Lung (tissue), 12 donors: ENCODE data around the gene DYNC1H1. TPM values are rescaled to one million over a fixed set of nuclear protein-coding genes. Genes with fewer than 3 reads are reported as not detected.

ENCODE experiments used
- ATAC-seq: fragments of 200-7000 bp; cut with Tn5 transposase; one replicate; pipeline ENCODE4 v1.9.1; 2020; ENCODE audit warnings: moderate number of reproducible peaks; ENCODE audit not compliant: insufficient read depth, low FRiP score
- DNase-seq, 3 donors: peaks; one replicate each; pipeline ENCODE4 v3.0.0-alpha.2; 2013 to 2017
- H3K27ac ChIP-seq, 2 donors: one replicate each; pipeline ENCODE4 v1.5.1; 2013; ENCODE audit warnings: mild to moderate bottlenecking in 2 of 2, moderate library complexity in 2 of 2, control low read depth in 1 of 2, inconsistent platforms in 1 of 2, low read depth in 1 of 2, low read length in 1 of 2
- H3K27me3 ChIP-seq, 3 donors: one replicate each; pipeline ENCODE4 v1.5.1; 2013; ENCODE audit warnings: low read length in 2 of 3; ENCODE audit not compliant: control insufficient read depth in 3 of 3, insufficient read depth in 3 of 3
- H3K36me3 ChIP-seq, 4 donors: one replicate each; pipeline ENCODE4 v1.5.1; 2013; ENCODE audit warnings: low read length in 4 of 4, mild to moderate bottlenecking in 1 of 4, moderate library complexity in 1 of 4; ENCODE audit not compliant: control insufficient read depth in 4 of 4, insufficient read depth in 4 of 4
- H3K4me1 ChIP-seq, 5 donors: one replicate each; pipeline ENCODE4 v1.5.1; 2013; ENCODE audit warnings: low read length in 5 of 5, mild to moderate bottlenecking in 2 of 5, moderate library complexity in 1 of 5; ENCODE audit not compliant: control insufficient read depth in 5 of 5, insufficient read depth in 5 of 5
- H3K4me3 ChIP-seq: one replicate; pipeline ENCODE4 v1.5.1; 2013; ENCODE audit warnings: mild to moderate bottlenecking, control low read depth, moderate library complexity
- H3K9ac ChIP-seq, 2 donors: one replicate each; pipeline ENCODE4 v1.5.1; 2013; ENCODE audit warnings: low read length in 2 of 2, control low read depth in 1 of 2; ENCODE audit not compliant: insufficient read depth in 1 of 2
- H3K9me3 ChIP-seq, 4 donors: one replicate each; pipeline ENCODE4 v1.5.1; 2013; ENCODE audit warnings: low read length in 3 of 4, mild to moderate bottlenecking in 1 of 4, moderate library complexity in 1 of 4; ENCODE audit not compliant: control insufficient read depth in 4 of 4, insufficient read depth in 3 of 4
- whole genome bisulfite sequencing, 2 donors: extraction: QIAGEN DNeasy Blood & Tissue Kit; methylation state at CpG; one replicate each; pipeline ENCODE4 v1.1.7; 2013; 5-methylcytosine and 5-hydroxymethylcytosine counted together
- polyA plus RNA-seq, 2 donors: library from polyadenylated mRNA; stranded (reverse); fragments of 200-250 nt; gene quantifications; one replicate each; pipeline ENCODE4 v1.2.1, GENCODE V29; 2013
- total RNA-seq, 2 donors: library from RNA; depleted of rRNA in 1 of 2; stranded (reverse); fragments of >200 nt in 1 of 2; gene quantifications; one replicate each; pipeline ENCODE4 v1.2.1, GENCODE V29; 2014 to 2021
- TF ChIP-seq, protein P1 (sequence below): IDR thresholded peaks from 2 replicates; pipeline ENCODE4 v1.5.1; 2012; ENCODE audit warnings: mild to moderate bottlenecking; ENCODE audit errors: control extremely low read depth, extremely low read depth
- donor health status: control.
- donor health status: control.
- donor health status: Bipolar disorder and iron deficiency.
- donor health status: healthy.
- donor health status: DM: yes; HTN: yes; CAD: no.

The DYNC1H1 gene
- total and polyA plus RNA-seq, 4 donors, result 111 to 485 (median 328) TPM

DNA sequence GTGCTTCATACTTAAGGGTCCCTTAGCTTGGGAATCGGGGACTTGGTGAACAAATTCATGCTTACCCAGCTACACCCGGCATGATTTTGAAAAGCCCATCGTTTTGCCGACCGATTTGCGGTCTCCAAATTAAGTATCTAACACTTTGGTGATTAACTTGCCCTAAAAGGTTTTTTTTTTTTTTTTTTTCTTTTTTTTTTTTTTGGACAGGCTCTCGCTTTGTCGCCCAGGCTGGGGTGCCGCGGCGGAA, 123.3 kb downstream of the DYNC1H1 start:
- H3K27me3 ChIP-seq, result no peaks in the 10 kb centered on the region
- no peaks in the 10 kb centered on the region for H3K9me3 ChIP-seq
- H3K4me1 ChIP-seq, result peaks cover 3 to 32% (median 14%) of the 10 kb centered on the region in 5 donors
- peaks cover 16 to 30% (median 20%) of the 10 kb centered on the region in 4 donors for H3K36me3 ChIP-seq
- H3K27ac ChIP-seq, result peak overlapping the region; percentile 97 to 99
- H3K4me3 ChIP-seq, result peak overlapping the region; percentile 67
- 4 to 14% methylated on average over 11 of the region's 11 CpGs for WGBS, 2 donors
- no peak for DNase-seq
- no peak for ATAC-seq
- peak overlapping the region in 1 of 2 donors; percentile 76 for H3K9ac ChIP-seq
- TF ChIP-seq, protein P1, sequence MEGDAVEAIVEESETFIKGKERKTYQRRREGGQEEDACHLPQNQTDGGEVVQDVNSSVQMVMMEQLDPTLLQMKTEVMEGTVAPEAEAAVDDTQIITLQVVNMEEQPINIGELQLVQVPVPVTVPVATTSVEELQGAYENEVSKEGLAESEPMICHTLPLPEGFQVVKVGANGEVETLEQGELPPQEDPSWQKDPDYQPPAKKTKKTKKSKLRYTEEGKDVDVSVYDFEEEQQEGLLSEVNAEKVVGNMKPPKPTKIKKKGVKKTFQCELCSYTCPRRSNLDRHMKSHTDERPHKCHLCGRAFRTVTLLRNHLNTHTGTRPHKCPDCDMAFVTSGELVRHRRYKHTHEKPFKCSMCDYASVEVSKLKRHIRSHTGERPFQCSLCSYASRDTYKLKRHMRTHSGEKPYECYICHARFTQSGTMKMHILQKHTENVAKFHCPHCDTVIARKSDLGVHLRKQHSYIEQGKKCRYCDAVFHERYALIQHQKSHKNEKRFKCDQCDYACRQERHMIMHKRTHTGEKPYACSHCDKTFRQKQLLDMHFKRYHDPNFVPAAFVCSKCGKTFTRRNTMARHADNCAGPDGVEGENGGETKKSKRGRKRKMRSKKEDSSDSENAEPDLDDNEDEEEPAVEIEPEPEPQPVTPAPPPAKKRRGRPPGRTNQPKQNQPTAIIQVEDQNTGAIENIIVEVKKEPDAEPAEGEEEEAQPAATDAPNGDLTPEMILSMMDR, result no peak

DNA sequence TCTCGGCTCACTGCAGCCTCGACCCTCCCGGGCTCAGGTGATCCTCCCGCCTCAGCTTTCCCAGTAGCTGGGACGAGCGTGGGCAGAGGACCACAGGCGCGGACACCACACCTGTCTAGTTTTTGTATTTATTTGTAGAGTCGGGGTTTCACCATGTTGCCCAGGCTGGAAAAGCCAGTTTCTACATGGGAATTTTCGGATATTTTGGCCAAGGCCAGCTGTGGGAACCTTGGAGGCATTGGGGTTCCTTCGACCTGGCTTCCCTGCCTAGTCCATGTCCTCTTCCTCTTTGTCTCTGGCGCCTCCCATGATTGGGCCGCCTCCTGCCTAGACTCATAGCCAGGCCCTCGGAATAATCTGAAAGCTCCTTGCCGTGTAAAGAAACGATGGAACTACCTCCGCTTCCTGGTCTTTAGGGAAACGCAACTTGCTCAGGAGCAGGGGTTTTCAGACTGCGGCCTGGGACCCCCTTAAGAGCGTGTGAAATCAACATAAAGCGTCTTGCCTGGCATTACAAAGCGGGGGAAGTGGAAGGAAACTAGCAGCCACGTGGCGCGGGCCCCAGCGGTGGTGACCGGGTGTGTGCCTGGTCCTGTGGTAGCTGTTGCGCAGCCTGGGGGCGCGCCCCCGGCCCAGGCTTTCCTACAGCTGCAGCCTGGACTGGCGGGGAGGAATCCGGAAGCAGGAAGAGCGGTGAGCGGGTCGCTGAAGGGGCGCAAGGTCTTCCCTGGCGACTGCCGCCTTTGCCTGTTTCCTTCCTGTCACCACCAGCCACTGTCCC, 123.8 kb downstream of the DYNC1H1 start:
- peak overlapping the region; percentile 14 for H3K4me3 ChIP-seq
- TF ChIP-seq, protein P1, result no peak
- DNase-seq (peak; percentile 70 to 75 (median 73)), ATAC-seq (no peak)
- H3K27me3 ChIP-seq, result no peaks in the 10 kb centered on the region
- WGBS, 2 donors, result 17% methylated on average over 38 to 39 of the region's 39 CpGs
- peak overlapping the region; percentile 48 to 51 for H3K9ac ChIP-seq
- H3K4me1 ChIP-seq, result peaks cover 3 to 32% (median 14%) of the 10 kb centered on the region in 5 donors
- no peaks in the 10 kb centered on the region for H3K9me3 ChIP-seq
- H3K27ac ChIP-seq, result peak overlapping the region; percentile 97 to 99
- H3K36me3 ChIP-seq, result peaks cover 13 to 25% (median 16%) of the 10 kb centered on the region in 4 donors

DNA sequence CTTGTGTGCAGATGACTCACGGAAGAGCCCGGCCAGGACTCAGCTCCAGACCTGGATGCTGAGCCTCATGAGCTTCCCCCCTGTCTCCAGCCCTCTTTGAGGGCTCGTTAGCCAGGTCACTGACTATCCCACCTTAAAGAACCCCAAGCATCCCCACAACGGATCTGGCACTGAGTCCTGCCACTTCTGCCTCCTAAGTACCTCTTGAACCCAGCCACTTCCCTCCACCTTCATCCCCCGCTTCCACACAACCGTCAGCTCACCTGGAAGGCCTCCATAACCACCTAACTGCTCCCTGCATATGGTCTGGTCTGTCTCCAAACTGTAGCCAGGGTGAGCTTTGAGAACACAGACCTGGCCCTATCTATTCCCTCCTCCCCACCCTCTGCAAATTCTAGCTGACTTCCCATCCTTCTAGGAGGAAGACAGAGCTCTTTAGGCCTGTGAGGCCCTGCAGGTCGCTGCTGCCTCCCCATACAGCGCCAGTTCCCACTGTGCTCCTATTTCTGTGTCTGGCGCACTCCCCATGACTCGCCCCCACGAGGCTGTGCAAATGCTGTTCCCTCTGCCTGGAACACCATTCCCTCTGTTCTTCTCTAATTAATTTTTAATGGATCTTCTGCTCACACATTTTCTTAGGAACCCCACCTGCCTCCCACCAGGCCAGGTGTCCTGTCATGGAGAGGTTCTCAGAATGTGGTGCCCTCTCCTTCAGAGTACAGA, 125.4 kb downstream of the DYNC1H1 start:
- 85 to 87% methylated on average over 11 of the region's 11 CpGs for WGBS, 2 donors
- TF ChIP-seq, protein P1, result no peak
- peaks cover 3 to 29% (median 12%) of the 10 kb centered on the region in 5 donors for H3K4me1 ChIP-seq
- H3K4me3 ChIP-seq, result no peak overlapping the region
- H3K9me3 ChIP-seq, result no peaks in the 10 kb centered on the region
- DNase-seq (no peak), ATAC-seq (no peak)
- no peak overlapping the region for H3K27ac ChIP-seq
- peaks cover 3 to 11% (median 8%) of the 10 kb centered on the region in 4 donors for H3K36me3 ChIP-seq
- no peaks in the 10 kb centered on the region for H3K27me3 ChIP-seq
- no peak overlapping the region for H3K9ac ChIP-seq
